B cell (primary cell): ENCODE measurements around the gene CAPN15. TPM values are rescaled to one million over a fixed set of nuclear protein-coding genes. Genes with fewer than 3 reads are reported as not detected.

Experiments used
- ATAC-seq: fragments of 200-7000 bp; cut with Tn5 transposase; one replicate; pipeline ENCODE4 v1.10.0; 2021; ENCODE audit warnings: low read depth, mild to moderate bottlenecking, moderate number of reproducible peaks, moderate library complexity
- CTCF ChIA-PET: fragments of 350-600 bp; sonication (Branson Sonifier 250); formaldehyde crosslinking; loops from one replicate; lab custom pipeline; 2021; ENCODE audit warnings: antibody characterized with exemption, inconsistent platforms; lab: Charles Lee
- POLR2A ChIA-PET: fragments of 350-600 bp; sonication (Branson Sonifier 250); formaldehyde crosslinking; loops from one replicate; lab custom pipeline; 2021; ENCODE audit warnings: antibody characterized with exemption; lab: Charles Lee
- DNase-seq: peaks from one replicate; pipeline ENCODE4 v3.0.0; 2013
- H2AFZ ChIP-seq: 2 replicates; pipeline ENCODE4 v1.6.1; 2012; ENCODE audit warnings: mild to moderate bottlenecking, low read depth, low read length; ENCODE audit not compliant: insufficient read depth, poor library complexity, severe bottlenecking
- H3K27ac ChIP-seq, 2 donors: 1 replicate in 1 of 2; 2 replicates in 1 of 2; pipeline ENCODE4 v1.5.1; 2012 to 2013; ENCODE audit warnings: low read length in 2 of 2, mild to moderate bottlenecking in 2 of 2, moderate library complexity in 1 of 2
- H3K27me3 ChIP-seq, 4 experiments: fragments of 200-600 bp in 1 of 4; sonication (generic) in 1 of 4; replicated peaks in 1 of 4; 1 replicate in 2 of 4; 2 replicates in 2 of 4; pipeline versions ENCODE4 v1.6.1 to v1.7.0; 2013 to 2016; ENCODE audit warnings: low read length in 3 of 4, mild to moderate bottlenecking in 2 of 4, mixed read lengths in 1 of 4, moderate library complexity in 1 of 4; ENCODE audit not compliant: insufficient read depth in 4 of 4, control insufficient read depth in 3 of 4; ENCODE audit errors: control extremely low read depth in 1 of 4
- H3K36me3 ChIP-seq, 2 experiments: replicated peaks in 1 of 2; 1 replicate in 1 of 2; 2 replicates in 1 of 2; pipeline versions ENCODE4 v1.6.1 to v1.7.1; 2013; ENCODE audit warnings: low read length in 1 of 2; ENCODE audit not compliant: insufficient read depth in 2 of 2, control insufficient read depth in 1 of 2; ENCODE audit errors: control extremely low read depth in 1 of 2, extremely low read depth in 1 of 2
- H3K4me1 ChIP-seq, 2 donors: fragments of 200-600 bp in 1 of 2; sonication (generic) in 1 of 2; 1 replicate in 1 of 2; 2 replicates in 1 of 2; pipeline versions ENCODE4 v1.5.1 to v1.6.1; 2013 to 2017; ENCODE audit warnings: low read length in 2 of 2; ENCODE audit not compliant: control insufficient read depth in 2 of 2, insufficient read depth in 2 of 2
- H3K4me2 ChIP-seq: replicated peaks from 2 replicates; pipeline ENCODE3; 2012; ENCODE audit warnings: mild to moderate bottlenecking, low read depth, low read length; ENCODE audit not compliant: poor library complexity, severe bottlenecking
- H3K4me3 ChIP-seq, 5 experiments: fragments of 200-600 bp in 1 of 5; sonication (generic) in 1 of 5; 1 replicate in 3 of 5; 2 replicates in 2 of 5; pipeline versions ENCODE4 v1.5.1 to v1.7.0; 2011 to 2016; ENCODE audit warnings: low read length in 4 of 5, mild to moderate bottlenecking in 4 of 5, low read depth in 2 of 5, control low read depth in 1 of 5, moderate library complexity in 1 of 5; ENCODE audit not compliant: insufficient read depth in 1 of 5; ENCODE audit errors: control extremely low read depth in 1 of 5, extremely low read depth in 1 of 5
- H3K79me2 ChIP-seq: fragments of 200-600 bp; sonication (generic); one replicate; pipeline ENCODE4 v1.6.0; 2016; ENCODE audit warnings: low read length; ENCODE audit not compliant: control insufficient read depth, insufficient read depth
- H3K9ac ChIP-seq: fragments of 200-600 bp; sonication (generic); 2 replicates; pipeline ENCODE4 v1.6.1; 2017; ENCODE audit warnings: mild to moderate bottlenecking, low read length, moderate library complexity
- H3K9me3 ChIP-seq, 3 donors: one replicate each; pipeline versions ENCODE4 v1.6.1 to v1.7.1; 2013; ENCODE audit warnings: low read length in 2 of 3; ENCODE audit not compliant: control insufficient read depth in 2 of 3, insufficient read depth in 1 of 3; ENCODE audit errors: control extremely low read depth in 1 of 3
- H4K20me1 ChIP-seq: 2 replicates; pipeline ENCODE4 v1.6.0; 2012; ENCODE audit warnings: mild to moderate bottlenecking, low read length; ENCODE audit not compliant: insufficient read depth, control insufficient read depth, poor library complexity, severe bottlenecking
- H3K27ac Mint-ChIP-seq: one replicate; pipeline ENCODE4 v1.8.0; 2021; ENCODE audit warnings: mixed read lengths
- H3K27me3 Mint-ChIP-seq: one replicate; pipeline ENCODE4 v1.8.0; 2021; ENCODE audit warnings: mixed read lengths
- H3K4me1 Mint-ChIP-seq: one replicate; pipeline ENCODE4 v1.8.0; 2021; ENCODE audit warnings: mixed read lengths
- H3K4me3 Mint-ChIP-seq: one replicate; pipeline ENCODE4 v1.8.0; 2021; ENCODE audit warnings: mixed read lengths
- H3K9me3 Mint-ChIP-seq: one replicate; pipeline ENCODE4 v1.8.0; 2022; ENCODE audit warnings: mixed read lengths; ENCODE audit not compliant: insufficient read depth
- EZH2 ChIP-seq: IDR thresholded peaks from 2 replicates; pipeline ENCODE4 v1.6.1; 2012; ENCODE audit warnings: borderline replicate concordance, low read depth, mild to moderate bottlenecking, moderate library complexity, low read length; ENCODE audit not compliant: insufficient read depth, poor library complexity, severe bottlenecking
- WGBS: methylation state at CpG from one replicate; pipeline ENCODE4 v1.1.5; 2013; ENCODE audit warnings: missing lambda C conversion rate; ENCODE audit not compliant: insufficient coverage; 5-methylcytosine and 5-hydroxymethylcytosine counted together
- intact Hi-C: fragments of 100-400 bp; cut with micrococcal nuclease; formaldehyde crosslinking; loops from one replicate; pipeline ENCODE4 v1.10.0; 2022
- polyA plus RNA-seq: library from polyadenylated mRNA; depleted of rRNA; stranded (reverse); fragments of >200 nt; gene quantifications from 2 replicates; pipeline ENCODE4 v1.2.3, GENCODE V29; 2012
- total RNA-seq, 2 donors: library from RNA; stranded (reverse); fragments of 120-200 nt in 1 of 2; gene quantifications; 1 replicate in 1 of 2; 2 replicates in 1 of 2; pipeline versions ENCODE4 v1.2.3 to v1.2.4, GENCODE V29; 2013 to 2022
- TF ChIP-seq, protein P1 (sequence below): fragments of 200-600 bp; IDR thresholded peaks from one replicate; pipeline ENCODE4 v1.8.0; 2022; ENCODE audit warnings: antibody characterized with exemption, mild to moderate bottlenecking

CAPN15 gene
- total and polyA plus RNA-seq, 2 donors (not counting 1 experiment from before 2014, with no cell fraction given) = 67.2 to 77.2 TPM

DNA sequence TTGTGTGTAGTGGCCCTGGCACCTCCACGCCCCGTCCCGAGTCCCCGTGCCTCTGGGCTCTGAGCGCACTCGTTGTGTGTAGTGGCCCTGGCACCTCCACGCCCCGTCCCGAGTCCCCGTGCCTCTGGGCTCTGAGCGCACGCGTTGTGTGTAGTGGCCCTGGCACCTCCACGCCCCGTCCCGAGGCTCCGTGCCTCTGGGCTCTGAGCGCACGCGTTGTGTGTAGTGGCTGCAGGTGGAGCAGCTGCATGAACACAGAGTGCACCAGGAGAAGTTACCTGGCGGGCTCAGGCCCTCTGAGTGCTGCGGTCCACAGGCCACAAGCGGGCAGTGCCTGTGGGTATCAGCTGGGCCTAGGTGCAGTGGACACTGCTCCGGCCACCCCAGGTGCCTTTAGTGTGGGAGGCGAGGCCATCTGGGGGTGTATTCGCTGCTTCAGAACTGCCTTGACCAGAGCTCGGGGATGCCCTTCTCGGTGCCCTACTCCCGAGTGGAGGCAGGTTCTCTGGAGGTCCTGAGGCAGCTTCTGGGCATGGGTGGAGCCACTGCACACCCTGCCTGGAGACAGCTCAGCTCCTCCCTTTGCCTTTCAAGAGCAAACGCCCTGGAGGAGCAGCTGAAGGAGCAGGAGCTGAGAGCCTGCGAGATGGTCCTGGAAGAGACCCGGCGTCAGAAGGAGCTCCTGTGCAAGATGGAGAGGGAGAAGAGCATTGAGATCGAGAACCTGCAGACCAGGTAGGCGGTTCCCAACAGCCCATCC lies 17.3 kb upstream of the CAPN15 start:
- Mint-ChIP-seq H3K27me3 (no peaks in the 10 kb centered on the region), H3K27ac (no peak overlapping the region), H3K4me1 (no peaks in the 10 kb centered on the region), H3K9me3 (no peaks in the 10 kb centered on the region), H3K4me3 (no peak overlapping the region)
- WGBS = 97% methylated on average over 31 of the region's 35 CpGs
- no peak overlapping the region for H3K9ac ChIP-seq
- ChIA-PET CTCF (no interaction called here), POLR2A (no interaction called here)
- no peaks in the 10 kb centered on the region for H4K20me1 ChIP-seq
- no peak for ATAC-seq
- H2AFZ ChIP-seq = no peak overlapping the region
- DNase-seq = no peak
- H3K4me1 ChIP-seq = no peaks in the 10 kb centered on the region
- TF ChIP-seq EZH2 = no peak
- TF ChIP-seq, protein P1, sequence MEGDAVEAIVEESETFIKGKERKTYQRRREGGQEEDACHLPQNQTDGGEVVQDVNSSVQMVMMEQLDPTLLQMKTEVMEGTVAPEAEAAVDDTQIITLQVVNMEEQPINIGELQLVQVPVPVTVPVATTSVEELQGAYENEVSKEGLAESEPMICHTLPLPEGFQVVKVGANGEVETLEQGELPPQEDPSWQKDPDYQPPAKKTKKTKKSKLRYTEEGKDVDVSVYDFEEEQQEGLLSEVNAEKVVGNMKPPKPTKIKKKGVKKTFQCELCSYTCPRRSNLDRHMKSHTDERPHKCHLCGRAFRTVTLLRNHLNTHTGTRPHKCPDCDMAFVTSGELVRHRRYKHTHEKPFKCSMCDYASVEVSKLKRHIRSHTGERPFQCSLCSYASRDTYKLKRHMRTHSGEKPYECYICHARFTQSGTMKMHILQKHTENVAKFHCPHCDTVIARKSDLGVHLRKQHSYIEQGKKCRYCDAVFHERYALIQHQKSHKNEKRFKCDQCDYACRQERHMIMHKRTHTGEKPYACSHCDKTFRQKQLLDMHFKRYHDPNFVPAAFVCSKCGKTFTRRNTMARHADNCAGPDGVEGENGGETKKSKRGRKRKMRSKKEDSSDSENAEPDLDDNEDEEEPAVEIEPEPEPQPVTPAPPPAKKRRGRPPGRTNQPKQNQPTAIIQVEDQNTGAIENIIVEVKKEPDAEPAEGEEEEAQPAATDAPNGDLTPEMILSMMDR = no peak
- peaks cover 0 to 2% of the 10 kb centered on the region in 2 experiments for H3K36me3 ChIP-seq
- H3K4me2 ChIP-seq = no peak overlapping the region
- no peaks in the 10 kb centered on the region for H3K79me2 ChIP-seq
- H3K27me3 ChIP-seq = no peaks in the 10 kb centered on the region
- intact Hi-C loops = no loop called here
- no peaks in the 10 kb centered on the region for H3K9me3 ChIP-seq
- no peak overlapping the region for H3K4me3 ChIP-seq
- H3K27ac ChIP-seq = no peak overlapping the region

DNA sequence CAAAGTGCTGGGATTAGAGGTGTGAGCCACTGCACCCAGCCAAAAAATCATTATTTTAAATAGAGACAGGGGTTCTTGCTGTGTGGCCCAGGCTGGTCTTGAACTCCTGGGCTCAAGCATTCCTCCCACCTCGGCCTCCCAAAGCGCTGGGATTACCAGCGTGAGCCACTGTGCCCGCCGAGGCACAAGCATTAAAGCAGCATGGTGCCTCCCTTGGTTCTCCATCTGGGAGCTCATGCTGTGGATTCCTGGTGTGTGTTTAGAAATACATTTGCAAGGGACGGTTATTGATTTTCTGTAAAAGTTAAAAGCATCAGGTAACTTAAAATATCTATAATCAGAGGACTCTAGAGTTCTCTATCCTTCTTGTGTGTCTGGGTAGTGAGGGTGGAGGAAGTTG lies 14.7 kb upstream of the CAPN15 start:
- intact Hi-C loops = no loop called here
- ATAC-seq = no peak
- H3K27me3 Mint-ChIP-seq = no peaks in the 10 kb centered on the region

More for the DNA sequence above, 14.7 kb upstream of the CAPN15 start:
- DNase-seq = no peak
- H3K4me2 ChIP-seq = no peak overlapping the region
- no peak overlapping the region for H2AFZ ChIP-seq
- no peak for TF ChIP-seq EZH2
- TF ChIP-seq, protein P1 = no peak
- H3K9ac ChIP-seq = no peak overlapping the region
- H4K20me1 ChIP-seq = no peaks in the 10 kb centered on the region
- no peaks in the 10 kb centered on the region for H3K27me3 ChIP-seq
- Mint-ChIP-seq H3K27ac (no peak overlapping the region), H3K9me3 (no peaks in the 10 kb centered on the region), H3K4me3 (no peak overlapping the region), H3K4me1 (no peaks in the 10 kb centered on the region)
- no peaks in the 10 kb centered on the region for H3K79me2 ChIP-seq
- ChIA-PET CTCF (no interaction called here), POLR2A (no interaction called here)
- 100% methylated on average over 4 of the region's 6 CpGs for WGBS
- H3K9me3 ChIP-seq = no peaks in the 10 kb centered on the region
- H3K4me1 ChIP-seq = no peaks in the 10 kb centered on the region
- no peak overlapping the region for H3K27ac ChIP-seq
- no peak overlapping the region for H3K4me3 ChIP-seq
- peaks cover 0 to 2% of the 10 kb centered on the region in 2 experiments for H3K36me3 ChIP-seq
